HepG2 (cell line): ENCODE results near the gene MAP1B. TPM values are rescaled to one million over a fixed set of nuclear protein-coding genes. Genes with fewer than 3 reads are reported as not detected.
"Not testable (repeated sequence)": the region's sequence is repeated elsewhere in the genome, so short reads cannot be mapped to it uniquely, and the experiment has no call there.

ENCODE experiments used
- ATAC-seq: fragments of 200-7000 bp; cut with Tn5 transposase; 3 replicates; pipeline ENCODE4 v1.9.1; 2020; ENCODE audit warnings: mild to moderate bottlenecking, moderate library complexity
- BruUV-seq: library from RNA; stranded (reverse); fragments of 400-500 nt; replicated peaks from 2 replicates; lab custom pipeline; 2021; lab: Mats Ljungman, UMichigan
- CTCF ChIA-PET: fragments of 300-600 bp; formaldehyde crosslinking; extraction: SDS; loops from one replicate; lab custom pipeline; 2021; ENCODE audit warnings: low total read pairs, inconsistent platforms, low intra/inter-chr PET ratio; lab: Yijun Ruan, JAX
- POLR2A ChIA-PET: fragments of 350-600 bp; sonication (Branson Sonifier 250); formaldehyde crosslinking; loops from one replicate; lab custom pipeline; 2020; ENCODE audit warnings: antibody characterized with exemption, inconsistent platforms; lab: Yijun Ruan, JAX
- DNase-seq: peaks from one replicate; pipeline ENCODE4 v3.0.0-alpha.2; 2015; ENCODE audit warnings: low spot score
- FAIRE-seq: peaks from 3 replicates; lab custom pipeline; 2011; peaks lifted over from hg19 to GRCh38; lab: Jason Lieb, UNC
- H2AFZ ChIP-seq: one replicate; pipeline ENCODE4 v1.6.1; 2011; ENCODE audit warnings: low read length, inconsistent platforms
- H3K27ac ChIP-seq: fragments of 300-600 bp; 3 replicates; pipeline ENCODE4 v1.8.0; 2011; ENCODE audit warnings: mixed run types, mild to moderate bottlenecking, mixed read lengths, low read length, inconsistent platforms; ENCODE audit not compliant: insufficient read depth; ENCODE audit errors: extremely low read length
- H3K27me3 ChIP-seq, 2 experiments: fragments of 200-600 bp in 1 of 2; 2 replicates in 1 of 2; 3 replicates in 1 of 2; pipeline versions ENCODE4 v1.6.0 to v1.8.0; 2011; ENCODE audit warnings: low read length in 2 of 2, mild to moderate bottlenecking in 2 of 2, moderate library complexity in 2 of 2, inconsistent platforms in 1 of 2; ENCODE audit not compliant: insufficient read depth in 2 of 2, control insufficient read depth in 1 of 2
- H3K36me3 ChIP-seq, 2 experiments: fragments of 200-600 bp in 1 of 2; replicated peaks in 1 of 2; 2 replicates in 1 of 2; 3 replicates in 1 of 2; pipeline versions ENCODE4 v1.5.1 to v1.8.0; 2011; ENCODE audit warnings: low read length in 2 of 2, inconsistent platforms in 1 of 2; ENCODE audit not compliant: insufficient read depth in 2 of 2, control insufficient read depth in 1 of 2
- H3K4me1 ChIP-seq: 2 replicates; pipeline ENCODE4 v1.5.1; 2012; ENCODE audit warnings: low read length, inconsistent platforms; ENCODE audit not compliant: insufficient read depth
- H3K4me2 ChIP-seq: 2 replicates; pipeline ENCODE4 v1.6.0; 2011; ENCODE audit warnings: low read depth, low read length, inconsistent platforms
- H3K4me3 ChIP-seq, 3 experiments: fragments of 200-600 bp in 1 of 3; sonication (generic), shearing (Covaris generic) in 1 of 3; replicated peaks in 1 of 3; 2 replicates each; pipeline ENCODE4 v1.5.1; 2011 to 2016; ENCODE audit warnings: low read length in 3 of 3, inconsistent platforms in 2 of 3, low read depth in 2 of 3, mild to moderate bottlenecking in 2 of 3, control low read depth in 1 of 3, mixed read lengths in 1 of 3; ENCODE audit not compliant: insufficient read depth in 1 of 3
- H3K79me2 ChIP-seq: one replicate; pipeline ENCODE4 v1.6.1; 2011; ENCODE audit warnings: low read length, inconsistent platforms; ENCODE audit not compliant: insufficient read depth
- H3K9ac ChIP-seq: 2 replicates; pipeline ENCODE4 v1.6.0; 2011; ENCODE audit warnings: mild to moderate bottlenecking, low read depth, low read length, inconsistent platforms; ENCODE audit not compliant: insufficient read depth
- H3K9me3 ChIP-seq: 2 replicates; pipeline ENCODE4 v1.5.1; 2012; ENCODE audit warnings: mild to moderate bottlenecking, low read length
- H4K20me1 ChIP-seq: 2 replicates; pipeline ENCODE4 v1.6.0; 2011; ENCODE audit warnings: inconsistent platforms, mild to moderate bottlenecking, low read length, moderate library complexity; ENCODE audit not compliant: insufficient read depth
- GPN1 ChIP-seq: sonication (generic); formaldehyde crosslinking; IDR thresholded peaks from 2 replicates; pipeline ENCODE4 v1.5.1; 2020; ENCODE audit warnings: missing genetic modification reagents, borderline replicate concordance
- REST ChIP-seq, 2 experiments: IDR thresholded peaks; 2 replicates each; pipeline ENCODE4 v1.6.1; 2011 to 2012; ENCODE audit warnings: low read length in 2 of 2, borderline replicate concordance in 1 of 2, low read depth in 1 of 2, mild to moderate bottlenecking in 1 of 2, moderate library complexity in 1 of 2
- SAP130 ChIP-seq: IDR thresholded peaks from 2 replicates; pipeline ENCODE4 v1.6.1; 2016; ENCODE audit warnings: low read depth
- SIX1 ChIP-seq: sonication (generic); formaldehyde crosslinking; IDR thresholded peaks from 2 replicates; pipeline ENCODE4 v1.4.0; 2020; ENCODE audit warnings: missing genetic modification reagents, borderline replicate concordance
- TARDBP ChIP-seq: sonication (generic); formaldehyde crosslinking; IDR thresholded peaks from 2 replicates; pipeline ENCODE4 v1.8.0; 2022; ENCODE audit warnings: mild to moderate bottlenecking, missing genetic modification reagents
- ZNF205 ChIP-seq: IDR thresholded peaks from 2 replicates; pipeline ENCODE4 v1.6.1; 2018; ENCODE audit warnings: missing biosample characterization, missing genetic modification reagents
- ZNF749 ChIP-seq: sonication (generic); formaldehyde crosslinking; IDR thresholded peaks from 2 replicates; pipeline ENCODE4 v1.8.0; 2022; ENCODE audit warnings: mild to moderate bottlenecking, missing genetic modification reagents, moderate library complexity, borderline replicate concordance
- ZNF784 ChIP-seq: sonication (generic); formaldehyde crosslinking; IDR thresholded peaks from 2 replicates; pipeline ENCODE4 v1.5.1; 2020; ENCODE audit warnings: missing genetic modification reagents, mild to moderate bottlenecking, borderline replicate concordance
- ZSCAN9 ChIP-seq: IDR thresholded peaks from 2 replicates; pipeline ENCODE4 v1.6.1; 2016; ENCODE audit warnings: borderline replicate concordance
- WGBS: methylation state at CpG from one replicate; pipeline ENCODE4 v1.1.6; 2017; ENCODE audit warnings: low lambda C conversion rate; 5-methylcytosine and 5-hydroxymethylcytosine counted together
- in situ Hi-C: cut with HindIII; loops from 2 replicates; pipeline ENCODE4 v1.10.0; 2017; ENCODE audit warnings: low pct_unique_long_range_greater_than_20kb; ENCODE audit not compliant: extremely low pct_ligation_motif_present
- intact Hi-C: fragments of 100-400 bp; cut with micrococcal nuclease; formaldehyde crosslinking; loops from one replicate; pipeline ENCODE4 v1.10.0; 2022; ENCODE audit not compliant: unreplicated experiment
- polyA plus RNA-seq, 8 experiments: library from polyadenylated mRNA; depleted of rRNA in 3 of 8; stranded (reverse) in 7 of 8; unstranded in 1 of 8; fragments of >200 nt; fragmentation: Illumina TruSeq in 4 of 8; extraction: Trizol in 4 of 8; gene quantifications; 2 replicates each; pipeline versions ENCODE4 v1.2.1 to v1.2.3, GENCODE V29; 2011 to 2016; ENCODE audit warnings: low read depth in 4 of 8, missing spikeins in 1 of 8, mixed read lengths in 1 of 8; ENCODE audit not compliant: insufficient read depth in 1 of 8
- total RNA-seq, 5 experiments: library from RNA; depleted of rRNA; stranded (reverse); fragments of >200 nt; fragmentation: Illumina TruSeq; extraction: Trizol; gene quantifications; 2 replicates each; pipeline ENCODE4 v1.2.3, GENCODE V29; 2016; ENCODE audit warnings: low read depth in 1 of 5
- TF ChIP-seq, protein P1 (sequence below): sonication (generic); formaldehyde crosslinking; IDR thresholded peaks from 2 replicates; pipeline ENCODE4 v1.4.0; 2020; ENCODE audit warnings: missing genetic modification reagents, borderline replicate concordance

Gene MAP1B
- total and polyA plus RNA-seq, 2 of the 13 experiments (the other 11 are each of a cell fraction or from before 2014, with no cell fraction given): 3.3 to 6.2 TPM

- no peaks in the 10 kb centered on the region for H3K79me2 ChIP-seq
- H3K4me1 ChIP-seq: no peaks in the 10 kb centered on the region
- in situ Hi-C loops (no loop called here), intact Hi-C loops (no loop called here)
- H3K36me3 ChIP-seq: no peaks in the 10 kb centered on the region
- POLR2A ChIA-PET: no interaction called here
- TF ChIP-seq SAP130 (CRISPR knock-in tag): no peak
- TF ChIP-seq SIX1 (CRISPR knock-in tag): no peak
- no peak for TF ChIP-seq ZNF749 (CRISPR knock-in tag)
- no peak for TF ChIP-seq ZSCAN9
- no peak for TF ChIP-seq ZNF784 (CRISPR knock-in tag)
- TF ChIP-seq REST (IDR thresholded peaks at IDR 0.05; ENCODE audit: borderline replicate concordance in 1 of 2, low read depth in 1 of 2, low read length in 2 of 2): no peak
- TF ChIP-seq GPN1: no peak
- TF ChIP-seq TARDBP: no peak
- TF ChIP-seq ZNF205: no peak
- TF ChIP-seq, protein P1, sequence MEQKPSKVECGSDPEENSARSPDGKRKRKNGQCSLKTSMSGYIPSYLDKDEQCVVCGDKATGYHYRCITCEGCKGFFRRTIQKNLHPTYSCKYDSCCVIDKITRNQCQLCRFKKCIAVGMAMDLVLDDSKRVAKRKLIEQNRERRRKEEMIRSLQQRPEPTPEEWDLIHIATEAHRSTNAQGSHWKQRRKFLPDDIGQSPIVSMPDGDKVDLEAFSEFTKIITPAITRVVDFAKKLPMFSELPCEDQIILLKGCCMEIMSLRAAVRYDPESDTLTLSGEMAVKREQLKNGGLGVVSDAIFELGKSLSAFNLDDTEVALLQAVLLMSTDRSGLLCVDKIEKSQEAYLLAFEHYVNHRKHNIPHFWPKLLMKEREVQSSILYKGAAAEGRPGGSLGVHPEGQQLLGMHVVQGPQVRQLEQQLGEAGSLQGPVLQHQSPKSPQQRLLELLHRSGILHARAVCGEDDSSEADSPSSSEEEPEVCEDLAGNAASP (CRISPR knock-in tag): no peak
- WGBS: 0% methylated on average over 2 of the region's 2 CpGs
- no TSS peak for BruUV-seq
- no peaks in the 10 kb centered on the region for H4K20me1 ChIP-seq
- FAIRE-seq (no peak), DNase-seq (no peak), ATAC-seq (no peak)
- no peak overlapping the region for H2AFZ ChIP-seq
- H3K9me3 ChIP-seq: no peaks in the 10 kb centered on the region
- CTCF ChIA-PET: no interaction called here
- no peak overlapping the region for H3K9ac ChIP-seq
- no peak overlapping the region for H3K4me3 ChIP-seq
- no peaks in the 10 kb centered on the region; a peak in 1 of 5 replicates for H3K27me3 ChIP-seq
- H3K27ac ChIP-seq: no peak overlapping the region
- no peak overlapping the region for H3K4me2 ChIP-seq
Observed at GRCh38 chr5:72085319-72085718, 22.0 kb upstream of the MAP1B start.

- H3K36me3 ChIP-seq, BruUV-seq, H3K27me3 ChIP-seq, H3K79me2 ChIP-seq, H3K4me3 ChIP-seq, H3K4me1 ChIP-seq, H2AFZ ChIP-seq, FAIRE-seq, H3K4me2 ChIP-seq, CTCF ChIA-PET, DNase-seq, H3K9ac ChIP-seq, intact Hi-C loops, in situ Hi-C loops, ATAC-seq, H4K20me1 ChIP-seq, H3K9me3 ChIP-seq, POLR2A ChIA-PET, H3K27ac ChIP-seq: not testable (repeated sequence)
- 31% methylated on average over 8 of the region's 8 CpGs for whole genome bisulfite sequencing
Observed at GRCh38 chr5:72089713-72090112, 17.6 kb upstream of the MAP1B start.
